Coronary artery (tissue), 2 donors: ENCODE data around the gene EPOP.
"Not testable (repeated sequence)": the region's sequence is repeated elsewhere in the genome, so short reads cannot be mapped to it uniquely, and the experiment has no call there.

ENCODE experiments used
- DNase-seq: peaks from one replicate; pipeline ENCODE4 v3.0.0-alpha.2; 2017; ENCODE audit warnings: low spot score
- H3K27ac ChIP-seq, 2 donors: fragments of 200-600 bp; sonication (generic); one replicate each; pipeline ENCODE4 v1.5.1; 2016 to 2019
- H3K4me3 ChIP-seq: fragments of 200-600 bp; sonication (generic); 2 replicates; pipeline ENCODE4 v1.5.1; 2016; ENCODE audit warnings: mild to moderate bottlenecking, moderate library complexity
- CTCF ChIP-seq: fragments of 200-600 bp; sonication (generic); IDR thresholded peaks from one replicate; pipeline ENCODE4 v1.5.1; 2019; ENCODE audit warnings: antibody characterized with exemption

EPOP gene

GRCh38 chr17:38654411-38655398 lies 20.1 kb downstream of the EPOP start:
- H3K27ac ChIP-seq: no peak overlapping the region
- H3K4me3 ChIP-seq: no peak overlapping the region
- no peak for TF ChIP-seq CTCF
- no peak for DNase-seq

- H3K4me3 ChIP-seq: no peak overlapping the region
- H3K27ac ChIP-seq: no peak overlapping the region
- TF ChIP-seq CTCF: no peak
- no peak for DNase-seq
These were observed 21.1 kb downstream of the EPOP start for GRCh38 chr17:38653679-38654078.

GRCh38 chr17:38653230-38653629 lies 21.5 kb downstream of the EPOP start:
- no peak for DNase-seq
- Histone ChIP-seq H3K27ac (no peak overlapping the region), H3K4me3 (no peak overlapping the region)
- no peak for TF ChIP-seq CTCF

GRCh38 chr17:38650653-38651173 lies 24.0 kb downstream of the EPOP start:
- not testable (repeated sequence) for H3K27ac ChIP-seq, DNase-seq, H3K4me3 ChIP-seq

GRCh38 chr17:38637951-38638350 lies 36.8 kb downstream of the EPOP start:
- no peak for DNase-seq
- H3K4me3 ChIP-seq: no peak overlapping the region
- no peak for TF ChIP-seq CTCF

GRCh38 chr17:38636054-38636453 lies 38.7 kb downstream of the EPOP start:
- DNase-seq: no peak
- H3K27ac ChIP-seq: no peak overlapping the region
- no peak for TF ChIP-seq CTCF
- H3K4me3 ChIP-seq: no peak overlapping the region

More at GRCh38 chr17:38637951-38638350, 36.8 kb downstream of the EPOP start:
- H3K27ac ChIP-seq: no peak overlapping the region

- Histone ChIP-seq H3K27ac (no peak overlapping the region), H3K4me3 (no peak overlapping the region)
- TF ChIP-seq CTCF: no peak
- no peak for DNase-seq
These were observed 42.4 kb downstream of the EPOP start for GRCh38 chr17:38632334-38632733.
